Neural crest cell (in vitro differentiated cells): ENCODE measurements around the gene RERE. TPM values are rescaled to one million over a fixed set of nuclear protein-coding genes. Genes with fewer than 3 reads are reported as not detected.

Experiments
- DNase-seq: peaks from one replicate; pipeline ENCODE4 v3.0.0; 2021; ENCODE audit warnings: low read depth, mixed read lengths, low spot score
- H3K27ac Mint-ChIP-seq: one replicate; pipeline ENCODE4 v1.8.0; 2021; ENCODE audit warnings: mild to moderate bottlenecking, mixed read lengths; ENCODE audit not compliant: unreplicated experiment
- H3K27me3 Mint-ChIP-seq: 2 replicates; pipeline ENCODE4 v1.8.0; 2021; ENCODE audit warnings: low read depth, mild to moderate bottlenecking, mixed read lengths
- H3K36me3 Mint-ChIP-seq: 2 replicates; pipeline ENCODE4 v1.8.0; 2021; ENCODE audit warnings: low read depth, mild to moderate bottlenecking, mixed read lengths
- H3K4me1 Mint-ChIP-seq: 2 replicates; pipeline ENCODE4 v1.8.0; 2021; ENCODE audit warnings: mixed read lengths
- H3K4me3 Mint-ChIP-seq: one replicate; pipeline ENCODE4 v1.8.0; 2021; ENCODE audit warnings: mild to moderate bottlenecking, mixed read lengths
- H3K9me3 Mint-ChIP-seq: 2 replicates; pipeline ENCODE4 v1.8.0; 2021; ENCODE audit warnings: mixed read lengths
- CTCF ChIP-seq: fragments of 200-600 bp; sonication (generic); conservative IDR thresholded peaks from 2 replicates; pipeline ENCODE4 v1.5.0; 2021; ENCODE audit warnings: antibody characterized with exemption, mild to moderate bottlenecking
- total RNA-seq: library from RNA; stranded (reverse); gene quantifications from 2 replicates; pipeline ENCODE4 v1.2.1, GENCODE V29; 2021

RERE gene
- total RNA-seq, 1 donor from 2014 or later = 122 TPM

GRCh38 chr1:8815582-8816151, 1.8 kb downstream of the RERE start:
- no peak for TF ChIP-seq CTCF
- no peaks in the 10 kb centered on the region for H3K36me3 Mint-ChIP-seq
- no peaks in the 10 kb centered on the region for H3K9me3 Mint-ChIP-seq
- H3K27me3 Mint-ChIP-seq = no peaks in the 10 kb centered on the region
- peak; percentile 43 for DNase-seq
- H3K27ac Mint-ChIP-seq = peak overlapping the region; percentile 95
- H3K4me3 Mint-ChIP-seq = peak overlapping the region; percentile 95
- H3K4me1 Mint-ChIP-seq = peaks cover 50% of the 10 kb centered on the region

DNA sequence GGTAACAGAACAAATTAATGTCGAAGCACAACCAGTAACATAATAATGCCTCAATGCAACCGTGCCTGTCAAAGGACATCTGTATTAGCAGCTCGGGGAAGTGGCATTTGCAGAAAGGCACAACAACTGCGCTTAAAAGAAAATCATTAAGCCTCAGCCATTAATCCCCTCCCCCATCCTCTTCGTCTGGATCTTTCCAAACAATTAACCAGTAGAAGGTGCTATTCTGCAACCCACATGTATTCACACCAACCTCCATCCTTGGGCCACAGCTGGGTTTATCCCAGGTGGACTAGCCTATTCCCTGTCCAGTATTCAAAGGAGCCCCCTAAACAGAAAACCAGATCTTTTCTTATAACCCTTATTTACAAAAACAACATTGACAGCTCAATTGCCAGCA, 2.6 kb downstream of the RERE start:
- peaks cover 50% of the 10 kb centered on the region for H3K4me1 Mint-ChIP-seq
- no peak for DNase-seq
- H3K27ac Mint-ChIP-seq = no peak overlapping the region

DNA sequence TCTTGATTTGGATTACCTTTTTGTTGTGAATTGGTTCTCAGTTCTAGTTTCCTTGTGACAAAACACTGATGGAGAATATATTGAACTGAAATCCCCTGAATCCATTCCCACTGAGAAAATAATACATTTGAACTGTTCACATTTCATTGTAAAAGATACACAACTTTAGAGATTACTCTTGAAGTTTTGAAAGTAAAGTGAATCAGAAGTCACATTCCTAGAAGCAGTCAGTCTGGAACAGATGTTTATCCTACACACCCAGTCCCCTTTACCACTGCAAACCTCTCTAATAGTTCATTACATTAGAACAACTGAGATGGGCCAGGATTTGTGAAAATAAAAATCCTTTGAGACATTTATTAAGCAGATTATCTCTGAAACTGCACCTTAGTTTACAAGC, 3.4 kb downstream of the RERE start:
- H3K9me3 Mint-ChIP-seq = no peaks in the 10 kb centered on the region
- peaks cover 50% of the 10 kb centered on the region for H3K4me1 Mint-ChIP-seq
- peak overlapping the region; percentile 95 for H3K4me3 Mint-ChIP-seq
- no peaks in the 10 kb centered on the region for H3K36me3 Mint-ChIP-seq
- no peak overlapping the region for H3K27ac Mint-ChIP-seq
- TF ChIP-seq CTCF = no peak
- DNase-seq = no peak
- no peaks in the 10 kb centered on the region for H3K27me3 Mint-ChIP-seq

More for the DNA sequence above, 2.6 kb downstream of the RERE start:
- Mint-ChIP-seq H3K9me3 (no peaks in the 10 kb centered on the region), H3K4me3 (peak overlapping the region; percentile 95), H3K27me3 (no peaks in the 10 kb centered on the region), H3K36me3 (no peaks in the 10 kb centered on the region)
- no peak for TF ChIP-seq CTCF

DNA sequence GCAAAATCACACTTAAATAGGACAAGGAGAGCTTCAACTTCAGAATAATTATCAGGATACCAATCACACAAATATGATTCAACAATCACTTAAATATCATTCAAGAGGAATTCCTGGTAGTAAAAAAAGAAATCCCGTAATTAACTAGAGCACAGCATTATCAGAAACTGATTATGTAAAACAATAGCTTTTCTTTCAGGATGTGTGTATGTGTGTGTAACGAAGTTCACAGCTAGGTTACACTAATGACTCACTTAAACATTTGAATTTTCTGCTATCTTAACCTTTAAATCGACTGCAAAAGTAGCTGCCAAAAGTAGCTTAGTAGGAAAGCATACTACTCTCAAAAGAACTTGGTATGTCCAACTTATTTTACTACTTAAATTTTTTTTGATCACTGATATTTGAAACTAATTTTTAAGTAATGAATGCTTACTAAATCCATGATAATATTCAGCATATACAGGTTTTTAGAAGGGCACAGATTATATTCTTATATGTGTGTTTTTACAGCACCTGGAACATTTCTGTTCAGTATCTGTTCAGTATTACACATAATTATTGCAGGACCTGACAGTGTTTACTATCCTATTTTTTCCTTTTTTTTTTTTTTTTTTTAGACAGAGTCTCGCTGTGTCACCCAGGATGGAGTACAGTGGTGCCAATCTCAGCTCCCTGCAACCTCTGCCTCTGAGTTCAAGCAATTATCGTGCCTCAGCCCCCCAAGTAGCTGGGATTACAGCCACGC, 4.2 kb downstream of the RERE start:
- no peak for TF ChIP-seq CTCF
- Mint-ChIP-seq H3K4me1 (peaks cover 44% of the 10 kb centered on the region), H3K9me3 (no peaks in the 10 kb centered on the region), H3K36me3 (no peaks in the 10 kb centered on the region), H3K4me3 (peak overlapping the region; percentile 19), H3K27ac (no peak overlapping the region), H3K27me3 (no peaks in the 10 kb centered on the region)
- no peak for DNase-seq

GRCh38 chr1:8812081-8812480, 5.4 kb downstream of the RERE start:
- Mint-ChIP-seq H3K36me3 (no peaks in the 10 kb centered on the region), H3K9me3 (no peaks in the 10 kb centered on the region), H3K27me3 (no peaks in the 10 kb centered on the region), H3K4me3 (peak overlapping the region; percentile 61), H3K27ac (no peak overlapping the region), H3K4me1 (peaks cover 49% of the 10 kb centered on the region)
- TF ChIP-seq CTCF = no peak
- DNase-seq = no peak
